Neuronal stem cell (in vitro differentiated cells): ENCODE measurements around the gene PCGF2.

Experiments used
- DNase-seq: peaks from one replicate; pipeline ENCODE4 v3.0.0-alpha.2; 2013; ENCODE audit warnings: low spot score
- H2AFZ ChIP-seq: one replicate; pipeline ENCODE4 v1.6.1; 2013; ENCODE audit warnings: mild to moderate bottlenecking, low read length, inconsistent platforms
- H2AK5ac ChIP-seq: 2 replicates; pipeline ENCODE4 v1.6.1; 2013; ENCODE audit warnings: low read depth, mild to moderate bottlenecking, inconsistent platforms, low read length, moderate library complexity, mixed read lengths
- H2BK120ac ChIP-seq: 2 replicates; pipeline ENCODE4 v1.6.1; 2013; ENCODE audit warnings: low read depth, mild to moderate bottlenecking, inconsistent platforms, low read length, moderate library complexity, mixed read lengths
- H2BK12ac ChIP-seq: one replicate; pipeline ENCODE4 v1.6.1; 2013; ENCODE audit warnings: low read length, inconsistent platforms
- H2BK15ac ChIP-seq: 2 replicates; pipeline ENCODE4 v1.6.1; 2013; ENCODE audit warnings: mild to moderate bottlenecking, low read length, inconsistent platforms, mixed read lengths
- H2BK5ac ChIP-seq: one replicate; pipeline ENCODE4 v1.6.1; 2013; ENCODE audit warnings: inconsistent platforms, mild to moderate bottlenecking, low read length, moderate library complexity
- H3K14ac ChIP-seq: one replicate; pipeline ENCODE4 v1.6.1; 2013; ENCODE audit warnings: low read length, inconsistent platforms
- H3K18ac ChIP-seq: 2 replicates; pipeline ENCODE4 v1.6.1; 2013; ENCODE audit warnings: low read length, inconsistent platforms
- H3K23ac ChIP-seq: 2 replicates; pipeline ENCODE4 v1.6.1; 2013; ENCODE audit warnings: low read depth, mild to moderate bottlenecking, mixed read lengths, low read length, inconsistent platforms; ENCODE audit not compliant: poor library complexity
- H3K27ac ChIP-seq: replicated peaks from 3 replicates; pipeline ENCODE4 v1.5.1; 2013; ENCODE audit warnings: low read length, inconsistent platforms
- H3K27me3 ChIP-seq, 3 experiments: 2 replicates each; pipeline ENCODE4 v1.6.1; 2013; ENCODE audit warnings: low read length in 3 of 3, mild to moderate bottlenecking in 2 of 3, inconsistent platforms in 1 of 3, low read depth in 1 of 3, mixed read lengths in 1 of 3, moderate library complexity in 1 of 3; ENCODE audit not compliant: control insufficient read depth in 3 of 3, insufficient read depth in 3 of 3
- H3K36me3 ChIP-seq, 2 donors: replicated peaks in 1 of 2; 2 replicates each; pipeline ENCODE4 v1.6.1; 2013; ENCODE audit warnings: low read length in 2 of 2; ENCODE audit not compliant: control insufficient read depth in 2 of 2, insufficient read depth in 2 of 2
- H3K4ac ChIP-seq: 2 replicates; pipeline ENCODE4 v1.6.1; 2013; ENCODE audit warnings: inconsistent platforms, mild to moderate bottlenecking, low read length, moderate library complexity
- H3K4me1 ChIP-seq, 2 donors: 1 replicate in 1 of 2; 2 replicates in 1 of 2; pipeline ENCODE4 v1.6.1; 2013; ENCODE audit warnings: low read length in 2 of 2, low read depth in 1 of 2; ENCODE audit not compliant: control insufficient read depth in 2 of 2, insufficient read depth in 1 of 2
- H3K4me2 ChIP-seq: one replicate; pipeline ENCODE4 v1.6.1; 2013; ENCODE audit warnings: mild to moderate bottlenecking, low read length, inconsistent platforms; ENCODE audit not compliant: insufficient read depth, poor library complexity, severe bottlenecking
- H3K4me3 ChIP-seq, 2 donors: 2 replicates each; pipeline ENCODE4 v1.5.1; 2013; ENCODE audit warnings: low read length in 2 of 2, mild to moderate bottlenecking in 2 of 2, inconsistent platforms in 1 of 2, moderate library complexity in 1 of 2
- H3K79me1 ChIP-seq: one replicate; pipeline ENCODE4 v1.6.1; 2013; ENCODE audit warnings: low read depth, mild to moderate bottlenecking, inconsistent platforms, low read length, moderate library complexity
- H3K9ac ChIP-seq: one replicate; pipeline ENCODE4 v1.6.1; 2013; ENCODE audit warnings: mild to moderate bottlenecking, low read depth, low read length, inconsistent platforms; ENCODE audit not compliant: poor library complexity
- H3K9me3 ChIP-seq, 2 donors: replicated peaks in 1 of 2; 2 replicates each; pipeline versions ENCODE3 to v1.6.1; 2013; ENCODE audit warnings: low read length in 2 of 2, mild to moderate bottlenecking in 2 of 2, inconsistent platforms in 1 of 2, low read depth in 1 of 2, mixed read lengths in 1 of 2, moderate library complexity in 1 of 2; ENCODE audit not compliant: control insufficient read depth in 2 of 2, insufficient read depth in 1 of 2
- H4K8ac ChIP-seq: one replicate; pipeline ENCODE4 v1.6.1; 2013; ENCODE audit warnings: low read depth, mild to moderate bottlenecking, inconsistent platforms, low read length, moderate library complexity
- H4K91ac ChIP-seq: one replicate; pipeline ENCODE4 v1.6.1; 2013; ENCODE audit warnings: low read length, low read depth, mild to moderate bottlenecking, inconsistent platforms; ENCODE audit not compliant: poor library complexity
- WGBS, 2 donors: extraction: QIAGEN DNeasy Blood & Tissue Kit; methylation state at CpG; one replicate each; pipeline ENCODE4 v1.1.7; 2013; ENCODE audit warnings: missing lambda C conversion rate in 2 of 2, mixed read lengths in 1 of 2; ENCODE audit not compliant: insufficient read length in 2 of 2, insufficient replicate concordance in 1 of 2; ENCODE audit errors: extremely low coverage in 2 of 2; 5-methylcytosine and 5-hydroxymethylcytosine counted together

The PCGF2 gene

GRCh38 chr17:38740044-38740443 lies 8.1 kb downstream of the PCGF2 start:
- H2AFZ ChIP-seq = no peak overlapping the region
- no CpG with 5 or more reads among the region's 19 CpGs for WGBS, 2 donors
- no peak overlapping the region for H3K27ac ChIP-seq
- H3K9ac ChIP-seq = no peak overlapping the region
- H3K9me3 ChIP-seq = no peaks in the 10 kb centered on the region
- H3K23ac ChIP-seq = no peak overlapping the region
- H2BK12ac ChIP-seq = no peak overlapping the region
- no peak for DNase-seq
- no peak overlapping the region for H2BK15ac ChIP-seq
- no peak overlapping the region for H4K91ac ChIP-seq
- H3K4me1 ChIP-seq = peaks cover 10 to 11% of the 10 kb centered on the region in 2 donors
- H3K36me3 ChIP-seq = peaks cover 36 to 81% of the 10 kb centered on the region in 2 donors
- no peaks in the 10 kb centered on the region for H3K27me3 ChIP-seq
- no peak overlapping the region for H3K18ac ChIP-seq
- no peak overlapping the region for H2AK5ac ChIP-seq
- no peak overlapping the region for H2BK5ac ChIP-seq
- H3K14ac ChIP-seq = no peak overlapping the region
- no peak overlapping the region for H2BK120ac ChIP-seq
- no peak overlapping the region for H4K8ac ChIP-seq
- H3K4ac ChIP-seq = no peak overlapping the region
- no peak overlapping the region for H3K4me3 ChIP-seq
- no peak overlapping the region for H3K4me2 ChIP-seq
- H3K79me1 ChIP-seq = peaks cover 25% of the 10 kb centered on the region

GRCh38 chr17:38739305-38739704 lies 8.8 kb downstream of the PCGF2 start:
- no peak overlapping the region for H3K18ac ChIP-seq
- peaks cover 10 to 11% of the 10 kb centered on the region in 2 donors for H3K4me1 ChIP-seq
- H3K14ac ChIP-seq = no peak overlapping the region
- H2AFZ ChIP-seq = no peak overlapping the region
- no peak overlapping the region for H3K4me2 ChIP-seq
- no peak overlapping the region for H4K8ac ChIP-seq
- H3K27ac ChIP-seq = no peak overlapping the region
- H2BK15ac ChIP-seq = no peak overlapping the region
- H4K91ac ChIP-seq = no peak overlapping the region
- no peak overlapping the region for H3K4ac ChIP-seq
- no peak for DNase-seq
- no peak overlapping the region for H3K23ac ChIP-seq
- no peak overlapping the region for H2BK5ac ChIP-seq
- WGBS, 2 donors = no CpG with 5 or more reads among the region's 14 CpGs
- H2BK12ac ChIP-seq = no peak overlapping the region
- no peak overlapping the region for H3K9ac ChIP-seq
- no peak overlapping the region for H2AK5ac ChIP-seq
- no peaks in the 10 kb centered on the region for H3K9me3 ChIP-seq
- H3K27me3 ChIP-seq = no peaks in the 10 kb centered on the region
- peaks cover 38 to 83% of the 10 kb centered on the region in 2 donors for H3K36me3 ChIP-seq
- H3K79me1 ChIP-seq = peaks cover 25% of the 10 kb centered on the region
- no peak overlapping the region for H3K4me3 ChIP-seq
- no peak overlapping the region for H2BK120ac ChIP-seq

GRCh38 chr17:38738686-38739085 lies 9.4 kb downstream of the PCGF2 start:
- H2BK15ac ChIP-seq = no peak overlapping the region

GRCh38 chr17:38738007-38738662 lies 10.0 kb downstream of the PCGF2 start:
- Histone ChIP-seq H3K4me3 (no peak overlapping the region), H3K36me3 (peaks cover 44 to 84% of the 10 kb centered on the region in 2 donors), H2BK5ac (no peak overlapping the region)

More at GRCh38 chr17:38738686-38739085, 9.4 kb downstream of the PCGF2 start:
- no peak overlapping the region for H3K4ac ChIP-seq
- H3K4me3 ChIP-seq = no peak overlapping the region
- no peak overlapping the region for H2BK120ac ChIP-seq
- H3K18ac ChIP-seq = no peak overlapping the region
- no CpG with 5 or more reads among the region's 16 CpGs for WGBS, 2 donors
- H2BK5ac ChIP-seq = no peak overlapping the region
- H3K9ac ChIP-seq = no peak overlapping the region
- H3K79me1 ChIP-seq = peaks cover 21% of the 10 kb centered on the region
- H3K9me3 ChIP-seq = no peaks in the 10 kb centered on the region
- H4K91ac ChIP-seq = no peak overlapping the region
- no peak overlapping the region for H4K8ac ChIP-seq
- no peak overlapping the region for H2AFZ ChIP-seq
- H2BK12ac ChIP-seq = no peak overlapping the region
- H3K27ac ChIP-seq = no peak overlapping the region
- no peaks in the 10 kb centered on the region for H3K27me3 ChIP-seq
- H3K23ac ChIP-seq = no peak overlapping the region
- no peak overlapping the region for H3K4me2 ChIP-seq
- peaks cover 42 to 84% of the 10 kb centered on the region in 2 donors for H3K36me3 ChIP-seq
- DNase-seq = no peak
- H2AK5ac ChIP-seq = no peak overlapping the region
- H3K4me1 ChIP-seq = peaks cover 8% of the 10 kb centered on the region in 2 donors
- H3K14ac ChIP-seq = no peak overlapping the region

More at GRCh38 chr17:38738007-38738662, 10.0 kb downstream of the PCGF2 start:
- Histone ChIP-seq H3K27me3 (no peaks in the 10 kb centered on the region), H2BK120ac (no peak overlapping the region), H3K27ac (no peak overlapping the region), H3K14ac (no peak overlapping the region), H4K91ac (no peak overlapping the region), H3K9me3 (no peaks in the 10 kb centered on the region), H3K18ac (peak overlapping the region; percentile 29), H3K79me1 (peaks cover 18% of the 10 kb centered on the region), H2AFZ (no peak overlapping the region), H2BK12ac (no peak overlapping the region), H3K4me1 (peaks cover 4 to 8% of the 10 kb centered on the region in 2 donors), H2AK5ac (no peak overlapping the region), H3K4me2 (no peak overlapping the region), H3K9ac (no peak overlapping the region), H3K4ac (no peak overlapping the region), H2BK15ac (no peak overlapping the region), H4K8ac (no peak overlapping the region), H3K23ac (no peak overlapping the region)
- no CpG with 5 or more reads among the region's 14 CpGs for WGBS, 2 donors
- DNase-seq = no peak
